ENCODE measurements around the gene AP3M1.

Gene AP3M1

GRCh38 chr10:74121368-74121767 is 29.3 kb downstream of the AP3M1 start:
- no peak for DNase-seq
- in situ Hi-C loops (cut with MboI; ENCODE audit: low pct_unique_long_range_greater_than_20kb, low sequenced_read_pairs), result no loop called here

- in situ Hi-C loops (cut with MboI; ENCODE audit: low pct_unique_long_range_greater_than_20kb, low sequenced_read_pairs), result no loop called here
- DNase-seq, result no peak
Measured at GRCh38 chr10:74120911-74121310, 29.7 kb downstream of the AP3M1 start.

- no peak for DNase-seq
- in situ Hi-C loops (cut with MboI; ENCODE audit: low pct_unique_long_range_greater_than_20kb, low sequenced_read_pairs), result no loop called here
Measured at GRCh38 chr10:74118804-74119203, 31.8 kb downstream of the AP3M1 start.

- in situ Hi-C loops (cut with MboI; ENCODE audit: low pct_unique_long_range_greater_than_20kb, low sequenced_read_pairs), result no loop called here
- DNase-seq, result no peak
Measured at GRCh38 chr10:74117738-74118137, 32.9 kb downstream of the AP3M1 start.

GRCh38 chr10:74114041-74114448 is 36.6 kb downstream of the AP3M1 start:
- in situ Hi-C loops (cut with MboI; ENCODE audit: low pct_unique_long_range_greater_than_20kb, low sequenced_read_pairs), result no loop called here
- no peak for DNase-seq

GRCh38 chr10:74113546-74113945 is 37.1 kb downstream of the AP3M1 start:
- DNase-seq, result no peak
- in situ Hi-C loops (cut with MboI; ENCODE audit: low pct_unique_long_range_greater_than_20kb, low sequenced_read_pairs), result no loop called here

- no peak for DNase-seq
- in situ Hi-C loops (cut with MboI; ENCODE audit: low pct_unique_long_range_greater_than_20kb, low sequenced_read_pairs), result no loop called here
Measured at GRCh38 chr10:74111799-74112198, 38.8 kb downstream of the AP3M1 start.

GRCh38 chr10:74110120-74110519 is 40.5 kb downstream of the AP3M1 start:
- no peak for DNase-seq
- in situ Hi-C loops (cut with MboI; ENCODE audit: low pct_unique_long_range_greater_than_20kb, low sequenced_read_pairs), result no loop called here

GRCh38 chr10:74109452-74109851 is 41.2 kb downstream of the AP3M1 start:
- no peak for DNase-seq
- in situ Hi-C loops (cut with MboI; ENCODE audit: low pct_unique_long_range_greater_than_20kb, low sequenced_read_pairs), result no loop called here

- DNase-seq, result no peak
- in situ Hi-C loops (cut with MboI; ENCODE audit: low pct_unique_long_range_greater_than_20kb, low sequenced_read_pairs), result no loop called here
Measured at GRCh38 chr10:74107391-74107790, 43.2 kb downstream of the AP3M1 start.

- in situ Hi-C loops (cut with MboI; ENCODE audit: low pct_unique_long_range_greater_than_20kb, low sequenced_read_pairs), result no loop called here
- DNase-seq, result no peak
Measured at GRCh38 chr10:74104996-74105395, 45.6 kb downstream of the AP3M1 start.

- DNase-seq, result no peak
- in situ Hi-C loops (cut with MboI; ENCODE audit: low pct_unique_long_range_greater_than_20kb, low sequenced_read_pairs), result no loop called here
Measured at GRCh38 chr10:74104480-74104879, 46.1 kb downstream of the AP3M1 start.

- in situ Hi-C loops (cut with MboI; ENCODE audit: low pct_unique_long_range_greater_than_20kb, low sequenced_read_pairs), result no loop called here
- peak; percentile 33 for DNase-seq
Measured at GRCh38 chr10:74103560-74104258, 46.9 kb downstream of the AP3M1 start.

GRCh38 chr10:74099836-74100235 is 50.8 kb downstream of the AP3M1 start:
- no peak for DNase-seq
- in situ Hi-C loops (cut with MboI; ENCODE audit: low pct_unique_long_range_greater_than_20kb, low sequenced_read_pairs), result no loop called here

GRCh38 chr10:74099420-74099819 is 51.2 kb downstream of the AP3M1 start:
- in situ Hi-C loops (cut with MboI; ENCODE audit: low pct_unique_long_range_greater_than_20kb, low sequenced_read_pairs), result no loop called here
- DNase-seq, result no peak

- no peak for DNase-seq
- in situ Hi-C loops (cut with MboI; ENCODE audit: low pct_unique_long_range_greater_than_20kb, low sequenced_read_pairs), result no loop called here
Measured at GRCh38 chr10:74097776-74098175, 52.9 kb downstream of the AP3M1 start.

- DNase-seq, result no peak
- in situ Hi-C loops (cut with MboI; ENCODE audit: low pct_unique_long_range_greater_than_20kb, low sequenced_read_pairs), result no loop called here
Measured at GRCh38 chr10:74096777-74097176, 53.9 kb downstream of the AP3M1 start.

- no peak for DNase-seq
- in situ Hi-C loops (cut with MboI; ENCODE audit: low pct_unique_long_range_greater_than_20kb, low sequenced_read_pairs), result no loop called here
Measured at GRCh38 chr10:74094231-74094630, 56.4 kb downstream of the AP3M1 start.

GRCh38 chr10:74093530-74094164 is 57.0 kb downstream of the AP3M1 start:
- no peak for DNase-seq
- in situ Hi-C loops (cut with MboI; ENCODE audit: low pct_unique_long_range_greater_than_20kb, low sequenced_read_pairs), result no loop called here

GRCh38 chr10:74092372-74092771 is 58.3 kb downstream of the AP3M1 start:
- no peak for DNase-seq
- in situ Hi-C loops (cut with MboI; ENCODE audit: low pct_unique_long_range_greater_than_20kb, low sequenced_read_pairs), result no loop called here

GRCh38 chr10:74088722-74089121 is 61.9 kb downstream of the AP3M1 start:
- no peak for DNase-seq
- in situ Hi-C loops (cut with MboI; ENCODE audit: low pct_unique_long_range_greater_than_20kb, low sequenced_read_pairs), result no loop called here

Data from KBM-7 (cell line).